ENCODE results near the gene KLHL11.

KLHL11 gene

GRCh38 chr17:41816637-41817320, 48.4 kb downstream of the KLHL11 start:
- TF ChIP-seq, protein P1, sequence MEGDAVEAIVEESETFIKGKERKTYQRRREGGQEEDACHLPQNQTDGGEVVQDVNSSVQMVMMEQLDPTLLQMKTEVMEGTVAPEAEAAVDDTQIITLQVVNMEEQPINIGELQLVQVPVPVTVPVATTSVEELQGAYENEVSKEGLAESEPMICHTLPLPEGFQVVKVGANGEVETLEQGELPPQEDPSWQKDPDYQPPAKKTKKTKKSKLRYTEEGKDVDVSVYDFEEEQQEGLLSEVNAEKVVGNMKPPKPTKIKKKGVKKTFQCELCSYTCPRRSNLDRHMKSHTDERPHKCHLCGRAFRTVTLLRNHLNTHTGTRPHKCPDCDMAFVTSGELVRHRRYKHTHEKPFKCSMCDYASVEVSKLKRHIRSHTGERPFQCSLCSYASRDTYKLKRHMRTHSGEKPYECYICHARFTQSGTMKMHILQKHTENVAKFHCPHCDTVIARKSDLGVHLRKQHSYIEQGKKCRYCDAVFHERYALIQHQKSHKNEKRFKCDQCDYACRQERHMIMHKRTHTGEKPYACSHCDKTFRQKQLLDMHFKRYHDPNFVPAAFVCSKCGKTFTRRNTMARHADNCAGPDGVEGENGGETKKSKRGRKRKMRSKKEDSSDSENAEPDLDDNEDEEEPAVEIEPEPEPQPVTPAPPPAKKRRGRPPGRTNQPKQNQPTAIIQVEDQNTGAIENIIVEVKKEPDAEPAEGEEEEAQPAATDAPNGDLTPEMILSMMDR (IDR thresholded peaks at IDR 0.05; ENCODE audit: low read length, missing control alignments), result no peak
- no peak overlapping the region for H3K4me3 ChIP-seq (replicated peaks; ENCODE audit: low read depth, low read length)

GRCh38 chr17:41814195-41814594, 51.0 kb downstream of the KLHL11 start:
- TF ChIP-seq, protein P1 (IDR thresholded peaks at IDR 0.05; ENCODE audit: low read length, missing control alignments), result no peak
- peak overlapping the region; percentile 86 for H3K4me3 ChIP-seq (replicated peaks; ENCODE audit: low read depth, low read length)
- DNase-seq (ENCODE audit: low read depth), result peak; percentile 41

More at GRCh38 chr17:41816637-41817320, 48.4 kb downstream of the KLHL11 start:
- DNase-seq (ENCODE audit: low read depth), result no peak

- DNase-seq (ENCODE audit: low read depth), result no peak
- H3K4me3 ChIP-seq (replicated peaks; ENCODE audit: low read depth, low read length), result peak overlapping the region; percentile 86
- TF ChIP-seq, protein P1 (IDR thresholded peaks at IDR 0.05; ENCODE audit: low read length, missing control alignments), result no peak
Observed at GRCh38 chr17:41813699-41814124, 51.5 kb downstream of the KLHL11 start.

DNA sequence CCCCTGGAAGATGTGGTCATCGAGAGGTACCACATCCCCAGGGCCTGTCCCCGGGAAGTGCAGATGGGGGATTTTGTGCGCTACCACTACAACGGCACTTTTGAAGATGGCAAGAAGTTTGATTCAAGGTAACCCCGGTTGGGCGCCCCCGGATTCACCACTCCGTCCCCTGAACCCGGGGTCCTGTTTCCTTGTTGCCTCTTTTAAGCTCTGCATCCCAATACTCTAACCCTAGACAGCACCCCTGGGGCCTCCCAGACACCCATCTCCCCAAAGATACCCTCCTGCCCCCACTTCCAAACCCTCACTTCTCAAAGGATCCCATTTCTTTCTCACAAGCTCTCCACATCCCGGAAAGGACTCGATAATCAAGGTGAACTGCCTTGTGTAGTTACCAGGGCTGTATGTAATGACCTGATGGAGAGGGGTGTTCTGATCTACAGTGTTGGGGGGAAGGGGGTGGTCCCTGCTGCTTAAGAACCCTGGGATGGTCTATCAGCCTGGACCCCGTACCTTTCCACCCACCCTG, 52.0 kb downstream of the KLHL11 start:
- TF ChIP-seq, protein P1 (IDR thresholded peaks at IDR 0.05; ENCODE audit: low read length, missing control alignments), result no peak
- no peak for DNase-seq (ENCODE audit: low read depth)

GRCh38 chr17:41812381-41813151, 52.7 kb downstream of the KLHL11 start, which contains the start of gene FKBP10:
Gene FKBP10 (plus strand): TSS chr17:41813004. CDS start chr17:41813035, 31 bp downstream.
- DNase-seq (ENCODE audit: low read depth), result peak; percentile 88
- TF ChIP-seq, protein P1 (IDR thresholded peaks at IDR 0.05; ENCODE audit: low read length, missing control alignments), result no peak
- peak within 1 kb of the TSS; percentile 86 for H3K4me3 ChIP-seq (replicated peaks; ENCODE audit: low read depth, low read length)

More for the DNA sequence above, 52.0 kb downstream of the KLHL11 start:
- H3K4me3 ChIP-seq (replicated peaks; ENCODE audit: low read depth, low read length), result peak overlapping the region; percentile 86

- peak; percentile 80 for DNase-seq (ENCODE audit: low read depth)
- TF ChIP-seq, protein P1 (IDR thresholded peaks at IDR 0.05; ENCODE audit: low read length, missing control alignments), result peak; percentile 50
- H3K4me3 ChIP-seq (replicated peaks; ENCODE audit: low read depth, low read length), result peak within 1 kb of the TSS; percentile 86
Observed at GRCh38 chr17:41811549-41812380, 53.5 kb downstream of the KLHL11 start, which contains the start of gene P3H4. Gene P3H4 (minus strand): TSS chr17:41811949. CDS start chr17:41811915, 34 bp downstream.

All from fibroblast of pulmonary artery (primary cell).